HG02763 (cell line): Measurements from ENCODE around the gene ABCA7.
A peak's percentile ranks its signal among the peaks of the same experiment; 100 is the strongest.

Experiments used
- ATAC-seq: cut with Tn5 transposase; IDR thresholded peaks from one replicate; pipeline ENCODE4 v1.9.1; 2021; ENCODE audit warnings: mild to moderate bottlenecking, moderate library complexity; ENCODE audit not compliant: unreplicated experiment

The ABCA7 gene

DNA sequence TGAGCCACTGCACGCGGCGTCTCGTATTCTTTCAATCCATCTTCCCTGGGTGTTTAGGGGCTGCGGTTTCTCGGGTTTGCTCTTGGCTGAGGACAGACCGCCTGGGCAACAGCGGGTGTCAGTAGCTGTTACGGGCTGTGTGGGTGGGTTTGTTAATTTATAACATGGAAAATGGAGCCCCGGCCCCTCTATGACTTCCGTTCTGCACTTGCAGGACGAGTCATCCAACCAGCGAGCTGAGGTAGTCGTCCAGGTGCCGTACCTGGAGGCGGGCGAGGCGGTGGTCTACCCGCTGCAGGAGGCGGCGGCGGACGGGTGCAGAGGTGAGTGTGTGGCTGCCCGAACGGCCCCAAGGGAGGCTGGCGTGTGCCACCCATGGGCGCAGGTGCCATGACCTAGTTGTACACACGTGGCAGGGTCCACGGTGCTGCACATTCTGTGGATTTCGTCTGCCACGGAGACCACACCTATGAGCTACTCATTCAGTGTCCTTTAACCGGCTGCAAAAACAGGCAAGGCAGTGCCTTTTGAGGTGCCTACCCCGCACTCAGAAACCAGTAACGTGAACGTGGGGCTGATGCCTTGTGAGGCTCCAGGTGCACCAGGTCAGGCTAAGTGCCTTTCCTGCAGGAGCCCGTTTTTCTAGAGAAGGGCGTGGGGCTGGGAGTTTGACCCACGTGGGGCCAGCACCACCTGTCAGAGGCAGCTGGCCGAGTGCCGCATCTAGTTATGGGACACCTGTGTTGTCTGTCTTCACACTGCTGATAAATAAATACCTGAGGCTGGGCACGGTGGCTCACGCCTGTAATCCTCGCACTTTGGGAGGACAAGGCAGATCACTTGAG, 44.3 kb downstream of the ABCA7 start:
- no peak for ATAC-seq

DNA sequence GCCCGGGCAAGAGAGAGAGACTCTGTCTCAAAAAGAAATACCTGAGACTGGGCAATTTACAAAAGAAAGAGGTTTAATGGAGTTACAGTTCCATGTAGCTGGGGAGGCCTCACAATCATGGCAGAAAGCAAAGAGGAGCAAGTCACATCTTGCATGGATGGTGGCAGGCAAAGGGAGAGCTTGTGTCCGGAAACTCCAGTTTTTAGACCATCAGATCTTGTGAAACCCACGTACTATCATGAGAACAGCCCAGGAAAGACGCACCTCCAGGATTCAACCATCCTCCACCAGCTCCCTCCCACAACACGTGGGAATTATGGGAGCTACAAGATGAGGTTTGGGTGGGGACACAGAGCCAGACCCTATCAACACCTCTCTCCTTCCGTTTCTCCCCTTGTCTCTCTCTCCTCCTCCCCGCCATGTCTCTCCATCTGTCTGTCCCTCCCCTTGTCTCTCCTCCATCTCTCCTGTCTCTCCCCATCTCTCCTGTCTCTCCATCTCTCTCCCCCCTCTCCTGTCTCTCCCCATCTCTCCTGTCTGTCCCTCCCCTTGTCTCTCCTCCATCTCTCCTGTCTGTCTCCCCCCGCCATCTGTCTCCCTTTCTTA, 45.2 kb downstream of the ABCA7 start:
- no peak for ATAC-seq

DNA sequence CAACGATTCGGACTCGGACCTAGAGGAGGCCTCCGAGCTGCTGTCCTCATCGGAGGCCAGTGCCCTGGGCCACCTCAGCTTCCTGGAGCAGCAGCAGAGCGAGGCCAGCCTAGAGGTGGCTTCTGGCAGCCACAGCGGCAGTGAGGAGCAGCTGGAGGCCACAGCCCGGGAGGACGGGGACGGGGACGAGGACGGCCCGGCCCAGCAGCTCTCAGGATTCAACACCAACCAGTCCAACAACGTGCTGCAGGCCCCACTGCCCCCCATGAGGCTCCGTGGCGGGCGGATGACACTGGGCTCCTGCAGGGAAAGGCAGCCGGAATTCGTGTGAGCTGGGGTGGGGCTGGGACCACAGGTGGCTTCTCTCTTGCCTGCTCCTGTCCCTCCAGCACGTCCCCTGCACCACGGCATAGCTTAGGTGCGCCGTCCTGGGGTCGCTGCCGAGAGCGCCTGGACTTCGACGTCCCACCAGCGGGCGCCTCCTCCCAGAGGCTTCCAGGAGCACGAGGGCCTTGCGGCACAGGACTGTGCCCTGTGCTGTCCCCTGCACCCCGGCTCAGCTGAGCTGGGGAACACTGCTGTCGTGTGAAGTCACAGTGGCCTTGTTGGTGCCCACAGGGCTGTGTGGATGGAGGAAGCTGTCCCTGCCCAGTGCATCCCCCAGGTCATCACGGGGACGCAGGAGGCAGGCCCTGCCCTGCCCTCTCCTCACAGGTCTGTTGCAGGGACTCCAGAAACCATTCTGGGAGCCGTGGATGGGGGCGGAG, 46.0 kb downstream of the ABCA7 start:
- ATAC-seq, result no peak

DNA sequence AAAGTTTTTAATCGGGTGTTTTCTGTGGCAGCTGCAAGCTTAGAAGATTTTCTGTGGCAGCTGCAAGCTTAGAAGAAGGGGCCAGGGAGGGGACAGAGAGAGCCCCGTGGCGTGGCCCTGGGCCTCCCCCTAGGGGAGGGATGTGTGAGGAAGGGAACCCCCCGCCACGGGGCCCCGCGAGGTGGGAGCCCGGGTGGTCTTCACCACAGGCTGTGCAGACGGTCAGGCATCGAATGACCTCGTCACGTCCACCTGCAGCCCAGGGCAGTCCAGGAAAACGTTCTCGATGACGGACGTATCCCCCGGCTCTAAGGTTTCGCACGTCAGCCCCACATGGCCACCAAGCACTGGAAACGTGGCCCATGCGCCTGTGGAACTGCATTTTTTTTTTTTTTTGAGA, 46.7 kb downstream of the ABCA7 start:
- no peak for ATAC-seq

DNA sequence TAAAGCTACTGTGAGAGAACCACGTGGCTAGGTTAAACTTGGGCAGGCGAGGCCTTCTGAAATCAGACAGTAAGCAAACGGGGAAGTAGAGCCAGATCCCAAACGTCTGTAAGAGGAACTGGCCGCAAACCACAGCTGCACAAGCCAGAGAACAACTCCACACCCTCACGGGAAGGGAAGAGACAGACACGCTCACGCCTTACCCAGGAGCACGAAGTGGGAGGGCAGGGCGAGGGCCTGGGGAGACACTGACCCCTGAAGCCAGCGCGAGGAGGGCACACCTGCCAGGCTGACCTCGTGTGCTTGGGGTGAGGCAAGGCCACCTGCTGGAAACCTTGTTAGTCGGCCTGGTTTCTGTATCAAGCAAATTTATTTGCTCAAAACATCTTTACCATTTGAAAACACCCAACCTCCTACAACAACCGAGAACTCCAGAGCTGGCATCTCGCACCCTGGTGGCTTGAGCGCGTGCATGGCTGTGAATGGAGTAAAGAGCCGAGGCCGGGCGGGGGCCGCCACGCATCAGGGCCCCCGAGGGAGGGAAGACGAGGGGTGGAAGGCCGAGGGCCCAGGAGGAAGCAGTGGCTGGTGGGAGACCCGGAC, 48.0 kb downstream of the ABCA7 start:
- ATAC-seq, result no peak

DNA sequence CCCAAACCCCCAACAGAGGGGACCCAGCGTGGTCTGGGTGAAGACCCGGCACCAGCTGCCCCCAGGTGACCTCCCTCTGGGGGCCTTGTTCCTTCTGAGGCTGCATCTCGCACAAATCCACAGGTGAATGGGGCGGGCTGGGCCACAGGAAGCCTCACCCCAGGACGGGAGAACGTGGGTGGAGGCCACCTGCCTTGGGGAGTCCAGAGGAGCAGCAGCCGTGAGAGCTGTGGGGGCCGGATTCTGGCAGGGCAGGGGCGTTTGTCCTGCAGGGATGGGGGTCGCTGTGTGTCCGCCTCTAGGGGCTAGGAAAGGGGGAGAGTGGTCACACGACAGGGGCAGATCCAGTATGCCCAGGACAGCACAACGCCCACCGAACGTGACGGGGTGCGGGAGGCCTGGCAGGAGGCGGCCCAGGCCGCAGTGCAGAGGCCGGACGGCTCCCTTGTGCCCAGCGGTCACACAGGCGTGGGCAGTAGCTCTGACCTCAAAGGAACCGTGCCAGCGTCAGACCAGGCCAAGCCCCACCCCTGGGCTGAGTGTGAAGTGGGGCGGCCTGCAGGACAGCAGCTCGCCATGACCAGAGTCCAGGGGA, 48.6 kb downstream of the ABCA7 start:
- no peak for ATAC-seq

DNA sequence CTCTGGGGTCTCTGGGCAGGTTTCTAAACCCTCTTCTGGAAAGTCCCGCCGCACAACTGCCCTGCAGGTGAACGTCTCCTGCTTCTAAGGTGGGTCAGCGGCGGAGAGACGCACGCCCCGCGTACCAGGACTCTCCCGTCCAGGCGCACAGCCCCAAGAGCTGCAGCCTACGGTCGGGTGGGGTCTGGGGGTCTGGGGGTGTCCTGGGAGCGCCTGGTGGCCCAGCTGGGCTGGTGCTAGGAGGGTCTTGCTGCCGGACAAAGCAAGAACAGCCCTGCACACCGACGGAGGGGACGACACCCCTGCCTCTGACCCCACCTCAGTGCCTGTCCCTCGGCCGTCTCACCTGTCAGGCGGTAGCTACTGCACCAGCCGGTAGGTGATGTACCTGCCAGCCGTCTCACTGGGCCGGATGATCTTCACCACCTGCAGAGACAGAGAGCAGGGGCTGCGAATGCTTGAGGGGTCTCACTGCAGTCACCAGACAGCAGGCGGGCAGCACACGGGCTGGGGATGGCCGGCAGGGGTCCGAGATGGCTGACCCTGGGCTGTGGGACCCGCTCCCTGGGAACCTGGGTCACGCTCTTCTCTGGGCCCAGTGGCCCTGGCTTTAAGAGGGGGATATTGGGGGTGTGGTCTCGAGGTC, 49.3 kb downstream of the ABCA7 start:
- no peak for ATAC-seq

DNA sequence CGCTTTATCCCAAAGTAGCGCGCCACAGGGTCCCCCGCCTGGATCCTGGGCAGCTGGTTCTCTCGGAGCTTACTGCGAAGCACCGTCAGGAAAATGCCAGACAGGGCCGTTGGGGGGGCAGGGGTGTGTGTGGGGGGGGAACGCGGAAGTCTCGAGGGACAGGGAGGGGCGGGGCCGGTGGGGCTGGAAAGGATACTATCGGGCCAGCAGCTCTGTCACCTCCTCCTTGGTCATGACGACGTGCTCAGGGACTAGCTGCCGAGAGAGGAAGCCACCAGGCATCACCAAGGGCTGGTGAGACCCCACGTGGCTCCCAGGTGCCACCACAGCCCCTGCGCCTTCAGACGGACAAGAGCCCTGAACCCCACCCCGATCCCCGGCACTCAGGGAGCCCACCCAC, 50.0 kb downstream of the ABCA7 start:
- ATAC-seq, result no peak

DNA sequence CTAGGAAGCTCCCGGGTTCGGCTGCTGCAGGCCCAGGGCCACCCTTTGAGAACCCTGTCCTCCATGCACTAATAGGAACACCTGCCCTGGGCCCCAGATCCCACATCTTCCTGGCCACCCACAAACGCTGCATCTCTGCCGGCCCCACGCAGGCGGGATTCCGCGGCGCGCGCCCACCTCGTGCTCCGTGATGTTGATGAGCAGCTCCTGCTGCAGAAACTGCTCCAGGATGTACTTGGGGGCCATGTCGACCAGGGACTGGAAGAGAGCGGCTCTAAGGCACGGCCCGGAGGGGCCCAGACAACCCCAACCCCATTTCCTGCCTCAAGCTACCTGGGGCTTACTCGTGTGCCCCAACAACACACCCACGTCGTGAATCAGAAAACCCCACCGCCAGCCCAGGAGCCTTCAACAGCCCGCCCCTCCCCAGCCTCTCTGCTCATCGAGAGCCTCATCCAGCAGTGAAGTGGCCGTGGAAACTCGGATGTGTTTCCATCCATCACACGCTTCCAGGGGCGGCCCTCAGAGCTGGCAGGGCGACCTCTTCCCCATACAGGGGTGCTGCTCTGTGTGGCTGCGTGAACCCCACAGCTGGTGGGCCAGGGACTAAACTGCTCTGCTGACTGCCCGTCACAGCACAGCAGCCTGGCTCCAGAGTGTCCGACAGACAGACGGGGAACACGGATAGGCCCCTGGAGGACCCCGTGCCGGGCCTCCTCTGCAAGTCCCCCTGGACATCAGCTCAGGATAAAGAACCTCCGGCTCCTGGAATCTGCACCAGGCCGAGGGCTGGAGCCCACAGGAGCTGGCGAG, 51.0 kb downstream of the ABCA7 start:
- ATAC-seq, result no peak

DNA sequence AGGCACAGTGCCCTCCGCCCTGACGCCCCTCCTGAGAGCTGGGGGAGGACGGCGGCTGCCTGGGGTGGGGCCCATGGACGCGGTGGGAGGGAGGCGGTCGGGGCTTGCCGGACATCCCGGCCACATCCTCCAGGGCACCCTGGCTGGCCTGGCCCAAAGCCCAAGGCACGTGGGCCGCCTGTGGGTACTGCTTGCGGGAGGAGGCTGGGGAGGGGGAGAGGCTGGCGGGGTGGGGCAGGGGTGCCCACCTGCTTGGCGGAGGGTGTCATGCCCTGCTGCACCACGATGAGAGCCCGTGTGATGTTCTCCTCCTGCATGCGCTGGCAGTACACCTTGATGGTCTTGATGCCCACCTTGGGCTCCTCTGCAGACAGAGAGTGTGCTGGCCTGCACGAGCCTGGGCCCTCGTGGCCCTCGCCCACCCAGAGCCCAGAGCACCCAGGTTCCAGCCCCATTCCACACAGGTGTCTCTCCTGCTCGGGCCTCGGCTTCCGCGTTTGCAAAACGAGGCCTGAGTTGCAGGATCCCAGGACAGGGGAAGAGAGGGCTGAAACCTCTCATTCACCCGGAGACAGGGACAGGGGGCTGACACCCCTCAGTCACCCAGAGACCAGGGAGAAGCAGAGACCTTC, 51.8 kb downstream of the ABCA7 start:
- ATAC-seq, result no peak

DNA sequence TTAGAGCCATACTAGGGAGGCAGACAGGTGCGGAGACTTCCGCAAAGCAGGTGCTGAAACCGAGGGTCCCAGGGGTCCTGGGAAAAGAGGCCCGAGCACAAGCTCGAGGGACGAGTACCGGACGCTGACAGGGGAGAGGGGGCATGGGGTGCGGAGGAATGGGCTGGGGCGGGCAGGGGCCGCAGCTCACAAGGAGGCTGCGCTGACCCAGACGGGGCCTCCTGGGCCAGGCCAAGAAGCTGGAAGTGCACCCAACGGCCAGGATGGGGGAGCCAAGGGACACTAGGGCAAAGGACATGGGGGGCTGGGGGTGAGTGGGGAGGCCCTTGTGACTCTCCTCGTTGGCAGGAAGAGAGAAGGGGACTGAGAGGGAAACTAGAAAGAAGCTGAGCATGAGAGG, 53.4 kb downstream of the ABCA7 start:
- no peak for ATAC-seq

DNA sequence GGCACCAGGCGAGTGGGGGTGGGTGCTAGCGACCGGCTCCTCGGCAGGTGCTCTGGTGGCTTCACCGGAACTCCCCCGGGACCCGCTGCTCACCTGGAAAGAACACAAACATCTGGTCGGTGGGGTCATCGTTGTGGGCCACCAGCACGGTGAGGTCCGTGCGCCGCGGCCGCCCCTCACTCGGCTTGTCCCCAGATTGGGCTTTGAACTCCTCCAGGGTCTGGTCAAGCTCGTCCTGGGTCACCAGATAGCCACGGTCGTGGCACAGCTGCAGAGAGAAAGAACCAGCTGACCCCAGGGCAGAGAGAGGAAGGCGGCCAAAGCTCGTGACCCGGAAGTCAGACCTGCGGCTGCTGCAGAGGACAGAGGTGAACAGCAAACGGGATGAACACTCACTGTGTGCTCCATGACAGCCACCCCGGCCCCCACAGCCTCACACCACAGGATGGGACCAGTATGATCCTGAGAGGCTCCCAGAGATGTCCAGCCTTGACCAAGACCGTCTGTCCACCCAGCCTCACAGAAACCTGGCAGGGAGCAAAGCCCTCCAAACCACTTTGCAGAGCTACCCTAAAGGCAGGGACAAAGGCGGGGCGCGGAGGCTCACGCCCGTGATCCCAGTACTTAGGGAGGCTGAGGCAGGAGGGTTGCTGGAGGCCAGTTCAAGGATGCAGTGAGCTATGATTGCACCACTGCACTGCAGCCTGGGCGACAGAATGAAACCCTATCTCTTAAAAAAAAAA, 54.1 kb downstream of the ABCA7 start:
- no peak for ATAC-seq

DNA sequence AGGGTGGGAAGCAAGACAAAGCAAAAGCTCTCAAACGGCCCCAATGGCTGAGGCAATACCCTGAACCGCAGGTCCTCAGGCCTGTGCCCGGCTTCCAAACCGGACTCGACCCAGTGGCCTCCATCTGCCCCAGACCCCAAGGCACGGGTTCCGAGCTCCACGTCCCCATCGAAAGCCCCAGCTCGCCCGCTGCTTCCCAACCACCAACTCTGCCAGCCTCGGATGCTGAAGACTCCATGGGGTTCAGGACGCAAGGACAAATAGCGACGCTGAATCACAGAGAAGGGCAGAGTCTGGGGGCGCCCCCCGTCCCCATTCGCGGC, 54.7 kb downstream of the ABCA7 start:
- ATAC-seq, result no peak

DNA sequence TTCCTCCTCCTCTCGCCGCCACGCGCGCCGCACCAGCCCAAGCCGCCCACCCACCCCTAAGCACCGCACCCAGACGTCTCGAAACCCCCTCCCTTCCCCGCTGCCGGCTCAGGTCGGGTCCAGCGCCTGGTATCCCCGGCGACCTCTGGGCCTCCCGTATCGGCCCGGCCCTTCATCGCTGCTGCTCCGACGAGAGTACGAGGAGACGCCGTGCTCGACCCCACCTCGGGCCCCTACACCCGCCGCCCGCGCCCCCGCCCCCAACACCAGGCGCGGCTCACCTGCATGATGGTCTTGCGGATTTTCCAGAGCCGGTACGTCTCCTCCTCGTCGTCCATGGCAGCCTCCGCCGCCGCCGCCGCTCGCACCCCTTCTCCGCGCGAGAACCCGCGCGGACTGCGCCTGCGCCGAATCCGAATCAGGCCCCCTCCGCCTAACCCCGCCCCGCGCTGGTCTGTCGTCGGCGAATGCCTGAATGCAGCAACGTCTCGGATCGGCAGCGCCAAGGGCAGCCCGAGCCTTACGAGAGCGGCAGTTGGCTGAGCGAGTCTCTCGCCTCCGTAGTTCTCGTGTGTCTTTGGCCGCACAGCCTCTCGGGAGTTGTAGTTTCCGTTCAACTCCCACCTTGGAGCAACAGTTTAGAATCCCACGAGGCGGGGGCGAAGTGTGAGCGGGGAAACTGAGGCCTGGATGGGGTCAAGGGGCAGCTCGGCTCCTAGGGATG, 55.2 kb downstream of the ABCA7 start, which contains the start of gene POLR2E:
Gene POLR2E, minus strand, starts transcription at position 398 of the 724 bp plus-strand sequence. Its CDS starts 60 bp downstream, at position 338.
- ATAC-seq, result peak; percentile 83

DNA sequence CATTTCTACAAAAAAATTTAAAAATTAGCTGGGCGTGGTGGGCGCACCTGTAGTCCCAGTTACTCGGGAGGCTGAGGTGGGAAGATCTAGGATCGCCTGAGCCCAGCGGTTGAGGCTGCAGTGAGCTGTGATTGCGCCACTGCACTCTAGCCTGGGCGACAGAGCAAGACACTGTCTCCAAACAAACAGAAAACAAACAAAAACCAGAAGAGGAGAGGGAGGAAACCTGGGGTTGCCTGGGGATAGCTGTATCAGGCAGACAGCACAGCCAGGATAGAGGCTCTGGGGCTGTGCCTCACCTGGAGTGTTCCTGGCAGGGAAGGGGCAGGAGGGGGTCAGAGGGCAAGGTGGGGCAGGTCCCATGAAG, 57.9 kb downstream of the ABCA7 start:
- ATAC-seq, result no peak

DNA sequence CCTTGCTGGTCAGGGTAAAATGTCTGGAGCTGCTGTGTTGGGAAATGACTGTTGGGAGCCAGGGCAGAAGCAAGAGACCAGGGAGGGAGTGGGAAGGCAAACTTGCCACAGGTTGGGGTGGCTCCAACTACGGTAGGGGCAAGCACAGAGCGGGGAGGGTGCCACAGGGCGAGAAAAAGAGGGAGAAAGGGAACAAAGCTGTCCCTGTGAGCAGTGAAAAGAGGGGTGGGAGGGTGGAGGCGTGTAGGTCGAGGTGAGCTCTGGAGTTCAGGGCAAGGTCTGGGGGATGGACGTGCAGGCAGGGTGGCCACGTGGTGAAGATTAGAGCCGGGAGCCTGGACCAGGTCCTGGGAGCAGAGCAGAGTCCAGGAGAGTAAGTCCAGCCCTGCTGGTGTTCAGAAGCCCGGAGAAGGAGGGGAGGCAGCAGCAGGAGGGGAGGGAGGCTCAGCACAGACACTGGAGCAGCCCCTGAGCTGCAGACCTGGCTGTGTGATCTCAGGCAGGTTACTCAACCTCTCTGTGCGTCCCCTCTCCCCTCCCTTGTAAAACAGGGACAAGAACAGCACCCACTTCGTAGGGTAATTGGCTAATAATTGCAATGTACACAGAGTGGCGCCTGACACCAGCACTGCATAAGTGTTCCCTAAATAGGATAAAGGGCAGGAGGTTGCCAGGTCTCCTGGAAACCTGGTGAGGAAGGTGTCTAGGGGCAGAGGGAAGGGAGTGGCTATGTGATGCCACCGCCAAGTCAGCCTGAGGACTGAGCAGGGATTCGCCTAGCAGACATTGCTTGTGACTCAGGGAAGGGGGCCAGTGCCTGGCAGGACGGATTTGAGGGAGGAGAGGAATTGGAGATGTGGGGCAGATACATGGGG, 58.5 kb downstream of the ABCA7 start:
- no peak for ATAC-seq

DNA sequence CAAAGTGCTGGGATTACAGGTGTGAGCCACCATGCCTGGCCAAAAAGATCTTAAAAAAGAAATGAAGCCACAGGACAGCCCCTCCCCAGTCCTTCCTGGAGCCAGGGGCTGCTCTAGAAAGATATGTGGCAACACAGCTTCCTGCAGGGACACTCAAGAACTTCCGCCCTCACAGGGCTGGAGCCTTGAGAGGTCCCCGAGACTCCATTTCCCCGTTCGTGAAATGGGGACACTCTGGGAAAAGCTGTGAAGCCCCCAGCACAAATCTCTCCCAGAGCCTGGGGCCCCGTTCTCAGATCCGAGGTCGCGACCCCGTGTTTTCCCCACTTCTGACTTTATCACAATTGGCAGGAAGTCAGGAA, 61.4 kb downstream of the ABCA7 start:
- no peak for ATAC-seq
